Stomach (tissue), 9 donors: ENCODE results near the gene IQGAP2. TPM values are rescaled to one million over a fixed set of nuclear protein-coding genes. Genes with fewer than 3 reads are reported as not detected.
"Not testable (repeated sequence)": the region's sequence is repeated elsewhere in the genome, so short reads cannot be mapped to it uniquely, and the experiment has no call there.

Experiments used
- DNase-seq, 2 donors: peaks; one replicate each; pipeline versions ENCODE4 v3.0.0 to v3.0.0-alpha.2; 2013 to 2019
- H3K27ac ChIP-seq, 5 donors: fragments of 200-600 bp in 4 of 5; sonication (generic) in 4 of 5; one replicate each; pipeline ENCODE4 v1.5.1; 2013 to 2019; ENCODE audit warnings: mild to moderate bottlenecking in 1 of 5, moderate library complexity in 1 of 5
- H3K27me3 ChIP-seq, 3 donors: fragments of 200-600 bp; sonication (generic); one replicate each; pipeline ENCODE4 v1.5.1; 2017 to 2019; ENCODE audit warnings: mixed run types in 1 of 3
- H3K36me3 ChIP-seq, 4 donors: fragments of 200-600 bp; sonication (generic); 1 replicate in 3 of 4; 2 replicates in 1 of 4; pipeline ENCODE4 v1.5.1; 2016 to 2019
- H3K4me1 ChIP-seq, 4 donors: fragments of 200-600 bp; sonication (generic); one replicate each; pipeline ENCODE4 v1.5.1; 2016 to 2019
- H3K4me3 ChIP-seq, 4 donors: fragments of 200-600 bp; sonication (generic) in 3 of 4; one replicate each; pipeline ENCODE4 v1.5.1; 2016 to 2019; ENCODE audit warnings: mild to moderate bottlenecking in 1 of 4
- H3K9me3 ChIP-seq, 4 donors: fragments of 200-600 bp; sonication (generic); one replicate each; pipeline ENCODE4 v1.5.1; 2016 to 2019
- EP300 ChIP-seq: sonication (generic); formaldehyde crosslinking; IDR thresholded peaks from one replicate; pipeline ENCODE4 v1.6.1; 2017; ENCODE audit warnings: antibody characterized with exemption
- POLR2A ChIP-seq, 4 donors: fragments of 450-650 bp; IDR thresholded peaks; one replicate each; pipeline ENCODE4 v1.6.1; 2016; ENCODE audit warnings: antibody characterized with exemption in 4 of 4, control low read depth in 2 of 4, mild to moderate bottlenecking in 1 of 4, moderate library complexity in 1 of 4
- POLR2AphosphoS5 ChIP-seq, 3 donors: sonication (generic); formaldehyde crosslinking; IDR thresholded peaks; one replicate each; pipeline ENCODE4 v1.6.1; 2016; ENCODE audit warnings: antibody characterized with exemption in 3 of 3
- WGBS, 5 donors: extraction: QIAGEN DNeasy Blood & Tissue Kit in 3 of 5; methylation state at CpG; one replicate each; pipeline versions ENCODE4 v1.1.5 to v1.1.7; 2013 to 2018; 5-methylcytosine and 5-hydroxymethylcytosine counted together
- intact Hi-C: fragments of 100-400 bp; cut with DNase I; formaldehyde crosslinking; loops from one replicate; pipeline ENCODE4 v1.15.1; 2023; ENCODE audit warnings: low total_unique reads
- polyA plus RNA-seq, 3 donors: library from polyadenylated mRNA; stranded (reverse); fragments of 200-250 nt; gene quantifications; one replicate each; pipeline ENCODE4 v1.2.3, GENCODE V29; 2013
- total RNA-seq, 5 donors: library from RNA; depleted of rRNA; stranded (reverse); fragments of >200 nt; gene quantifications; one replicate each; pipeline versions ENCODE4 v1.1.0 to v1.2.3, GENCODE V29; 2014 to 2016
- TF ChIP-seq, protein P1 (sequence below), 7 experiments: fragments of 450-650 bp in 4 of 7; fragments of 200-600 bp in 3 of 7; sonication (generic) in 3 of 7; IDR thresholded peaks; one replicate each; pipeline ENCODE4 v1.5.1; 2016 to 2019; ENCODE audit warnings: antibody characterized with exemption in 7 of 7, control low read depth in 2 of 7, mild to moderate bottlenecking in 1 of 7
- donor health status: healthy with polysubstance abuse.
- donor health status: Bipolar disorder and iron deficiency.
- donor health status: healthy.

Gene IQGAP2
- total and polyA plus RNA-seq, 8 donors, result 11.5 to 122 (median 42.1) TPM

- Histone ChIP-seq H3K27ac (peak overlapping the region in 4 of 5 donors; percentile 60 to 83 (median 76)), H3K4me3 (no peak overlapping the region), H3K36me3 (no peaks in the 10 kb centered on the region), H3K9me3 (no peaks in the 10 kb centered on the region), H3K4me1 (peaks cover 30 to 79% (median 53%) of the 10 kb centered on the region in 4 donors), H3K27me3 (no peaks in the 10 kb centered on the region)
- no peak for DNase-seq
- intact Hi-C loops, result loop anchor here (10.0 kb wide), 1 partner anchor 132 kb away; no protein-coding TSS in a partner anchor
- TF ChIP-seq POLR2AphosphoS5 (IDR thresholded peaks at IDR 0.05) (no peak), POLR2A (IDR thresholded peaks at IDR 0.05) (no peak), EP300 (no peak)
- TF ChIP-seq, protein P1, sequence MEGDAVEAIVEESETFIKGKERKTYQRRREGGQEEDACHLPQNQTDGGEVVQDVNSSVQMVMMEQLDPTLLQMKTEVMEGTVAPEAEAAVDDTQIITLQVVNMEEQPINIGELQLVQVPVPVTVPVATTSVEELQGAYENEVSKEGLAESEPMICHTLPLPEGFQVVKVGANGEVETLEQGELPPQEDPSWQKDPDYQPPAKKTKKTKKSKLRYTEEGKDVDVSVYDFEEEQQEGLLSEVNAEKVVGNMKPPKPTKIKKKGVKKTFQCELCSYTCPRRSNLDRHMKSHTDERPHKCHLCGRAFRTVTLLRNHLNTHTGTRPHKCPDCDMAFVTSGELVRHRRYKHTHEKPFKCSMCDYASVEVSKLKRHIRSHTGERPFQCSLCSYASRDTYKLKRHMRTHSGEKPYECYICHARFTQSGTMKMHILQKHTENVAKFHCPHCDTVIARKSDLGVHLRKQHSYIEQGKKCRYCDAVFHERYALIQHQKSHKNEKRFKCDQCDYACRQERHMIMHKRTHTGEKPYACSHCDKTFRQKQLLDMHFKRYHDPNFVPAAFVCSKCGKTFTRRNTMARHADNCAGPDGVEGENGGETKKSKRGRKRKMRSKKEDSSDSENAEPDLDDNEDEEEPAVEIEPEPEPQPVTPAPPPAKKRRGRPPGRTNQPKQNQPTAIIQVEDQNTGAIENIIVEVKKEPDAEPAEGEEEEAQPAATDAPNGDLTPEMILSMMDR (IDR thresholded peaks at IDR 0.05), result no peak
- WGBS, 5 donors, result 71 to 76% (median 74%) methylated on average over 8 of the region's 8 CpGs
These were observed 143.5 kb downstream of the IQGAP2 start for GRCh38 chr5:76546497-76547102.

DNA sequence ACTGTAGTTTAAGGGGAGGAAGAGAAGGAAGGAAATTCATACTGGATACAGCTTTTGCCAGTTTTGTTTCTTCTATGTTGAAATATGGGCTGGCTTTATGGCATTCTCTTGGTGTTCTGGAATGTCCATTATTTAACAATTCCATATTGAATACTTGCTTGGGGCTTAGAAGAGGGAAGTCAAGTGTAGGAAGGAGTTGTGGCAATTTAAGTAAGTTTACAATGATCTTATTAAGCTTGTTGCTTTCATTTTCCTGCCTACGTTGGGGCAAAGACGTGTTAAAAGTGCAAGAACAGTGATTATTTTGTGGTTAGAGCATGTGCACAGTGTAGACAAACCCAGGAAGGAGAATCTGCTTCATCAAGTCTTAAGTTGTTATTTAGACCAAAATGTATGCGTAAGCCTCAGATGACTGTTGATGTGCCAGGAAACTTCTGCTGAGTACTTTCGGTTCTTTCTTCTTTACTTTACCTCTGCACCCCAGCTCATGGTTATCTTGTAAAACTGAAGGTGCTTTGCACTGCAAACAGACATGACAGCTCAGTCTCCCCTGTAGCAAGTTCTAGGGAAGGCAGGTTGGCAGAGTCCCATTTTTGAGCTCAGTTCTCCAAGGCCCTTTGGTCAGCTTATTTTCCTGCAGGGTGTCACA is 144.3 kb downstream of the IQGAP2 start:
- DNase-seq, result peak in 1 of 2 donors; percentile 72
- no peaks in the 10 kb centered on the region for H3K9me3 ChIP-seq
- peaks cover 30 to 71% (median 46%) of the 10 kb centered on the region in 4 donors for H3K4me1 ChIP-seq
- H3K27me3 ChIP-seq, result no peaks in the 10 kb centered on the region
- no peaks in the 10 kb centered on the region for H3K36me3 ChIP-seq
- intact Hi-C loops, result loop anchor here (10.0 kb wide), 1 partner anchor 133 kb away; no protein-coding TSS in a partner anchor
- peak overlapping the region in 1 of 4 donors; percentile 7 for H3K4me3 ChIP-seq
- peak overlapping the region; percentile 53 to 83 (median 72) for H3K27ac ChIP-seq
- TF ChIP-seq EP300 (no peak), POLR2AphosphoS5 (IDR thresholded peaks at IDR 0.05) (peak in 2 of 3 donors; percentile 31 to 56)
- 6 to 14% (median 8%) methylated on average over 4 of the region's 4 CpGs for WGBS, 5 donors

- TF ChIP-seq, protein P1 (IDR thresholded peaks at IDR 0.05), result no peak
- no peak for TF ChIP-seq POLR2AphosphoS5 (IDR thresholded peaks at IDR 0.05)
- TF ChIP-seq EP300, result no peak
- TF ChIP-seq POLR2A (IDR thresholded peaks at IDR 0.05), result no peak
- Histone ChIP-seq H3K4me1 (peaks cover 29 to 65% (median 41%) of the 10 kb centered on the region in 4 donors), H3K4me3 (peak overlapping the region in 1 of 4 donors; percentile 7), H3K9me3 (no peaks in the 10 kb centered on the region), H3K27me3 (no peaks in the 10 kb centered on the region), H3K36me3 (no peaks in the 10 kb centered on the region), H3K27ac (peak overlapping the region; percentile 60 to 83 (median 79))
- intact Hi-C loops, result loop anchor here (10.0 kb wide), 1 partner anchor 133 kb away; no protein-coding TSS in a partner anchor
- WGBS, 5 donors, result 49 to 62% (median 59%) methylated on average over 3 of the region's 3 CpGs
- DNase-seq, result no peak
These were observed 144.9 kb downstream of the IQGAP2 start for GRCh38 chr5:76547891-76548524.

DNA sequence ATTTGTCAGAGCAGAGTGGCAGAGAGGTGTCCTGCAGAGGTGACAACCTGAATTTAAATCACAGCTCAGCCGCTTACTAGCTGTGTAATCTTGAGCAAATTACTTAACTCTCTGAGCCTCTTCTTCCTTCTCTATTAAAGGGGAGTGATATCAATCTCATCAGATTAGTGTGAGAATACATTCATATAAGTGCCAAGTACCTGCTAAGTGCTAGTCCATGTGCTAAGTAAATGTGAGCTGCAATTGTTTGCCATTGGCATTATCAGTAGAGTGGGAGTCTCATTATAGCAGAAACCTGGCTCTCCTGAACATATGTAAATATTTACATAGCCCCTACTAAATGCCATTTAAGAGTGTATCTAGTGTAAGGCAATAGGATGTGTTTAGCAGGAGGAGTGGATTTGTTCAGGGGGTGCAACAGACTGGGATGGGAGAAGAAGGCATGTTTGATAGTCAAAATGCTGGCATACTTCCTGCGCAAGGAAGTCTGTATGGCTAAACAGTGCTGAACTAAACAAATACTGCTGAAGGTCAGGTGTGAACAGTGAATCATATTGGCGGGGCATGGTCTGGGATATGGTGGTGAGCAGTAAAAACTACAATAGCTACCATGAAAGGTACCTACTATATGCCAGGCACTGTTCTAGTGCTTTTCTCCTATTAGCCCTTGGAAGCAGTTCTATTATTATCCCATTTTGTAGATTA is 145.6 kb downstream of the IQGAP2 start:
- H3K27me3 ChIP-seq, result no peaks in the 10 kb centered on the region
- no peaks in the 10 kb centered on the region for H3K36me3 ChIP-seq
- no peak overlapping the region for H3K4me3 ChIP-seq
- DNase-seq, result peak; percentile 47 to 79
- TF ChIP-seq POLR2AphosphoS5 (IDR thresholded peaks at IDR 0.05), result peak in 1 of 3 donors; percentile 65
- TF ChIP-seq POLR2A (IDR thresholded peaks at IDR 0.05), result no peak
- TF ChIP-seq, protein P1 (IDR thresholded peaks at IDR 0.05), result no peak
- 24 to 59% (median 45%) methylated on average over 3 of the region's 3 CpGs for whole genome bisulfite sequencing, 5 donors
- peak overlapping the region; percentile 60 to 83 (median 79) for H3K27ac ChIP-seq
- intact Hi-C loops, result loop anchor here (10.0 kb wide), 1 partner anchor 134 kb away; no protein-coding TSS in a partner anchor
- peaks cover 23 to 58% (median 35%) of the 10 kb centered on the region in 4 donors for H3K4me1 ChIP-seq
- H3K9me3 ChIP-seq, result no peaks in the 10 kb centered on the region

GRCh38 chr5:76550881-76551280 is 147.8 kb downstream of the IQGAP2 start:
- H3K4me3 ChIP-seq, H3K36me3 ChIP-seq, H3K9me3 ChIP-seq, H3K27me3 ChIP-seq, H3K27ac ChIP-seq, DNase-seq, intact Hi-C loops: not testable (repeated sequence)
- WGBS, 5 donors, result 93 to 98% (median 97%) methylated on average over 8 to 34 of the region's 34 CpGs
- H3K4me1 ChIP-seq, result peaks cover 18 to 38% (median 27%) of the 10 kb centered on the region in 4 donors
